Measurements from ENCODE around the gene ALOX12B. TPM values are rescaled to one million over a fixed set of nuclear protein-coding genes. Genes with fewer than 3 reads are reported as not detected.

The ALOX12B gene
- total RNA-seq, 1 donor from 2014 or later: 1.7 TPM

GRCh38 chr17:8118769-8119580, 31.5 kb upstream of the ALOX12B start:
- H3K27ac Mint-ChIP-seq (ENCODE audit: unreplicated experiment): peak overlapping the region; percentile 88
- peak; percentile 78 for TF ChIP-seq CTCF (IDR thresholded peaks at IDR 0.05; ENCODE audit: unreplicated experiment)
- peak overlapping the region; percentile 93 for H3K4me3 Mint-ChIP-seq (ENCODE audit: unreplicated experiment)
- peaks cover 18% of the 10 kb centered on the region for H3K36me3 Mint-ChIP-seq (ENCODE audit: low read depth, unreplicated experiment)
- H3K9me3 Mint-ChIP-seq (ENCODE audit: unreplicated experiment): no peaks in the 10 kb centered on the region
- peaks cover 41% of the 10 kb centered on the region for H3K4me1 Mint-ChIP-seq (ENCODE audit: unreplicated experiment)
- H3K27me3 Mint-ChIP-seq (ENCODE audit: unreplicated experiment): peaks cover 46% of the 10 kb centered on the region
- DNase-seq (ENCODE audit: low spot score): peak; percentile 87

- Mint-ChIP-seq H3K27ac (ENCODE audit: unreplicated experiment) (peak within 1 kb of the TSS; percentile 88), H3K4me1 (ENCODE audit: unreplicated experiment) (peaks cover 35% of the 10 kb centered on the region), H3K36me3 (ENCODE audit: low read depth, unreplicated experiment) (peaks cover 18% of the 10 kb centered on the region), H3K9me3 (ENCODE audit: unreplicated experiment) (no peaks in the 10 kb centered on the region), H3K27me3 (ENCODE audit: unreplicated experiment) (peaks cover 43% of the 10 kb centered on the region), H3K4me3 (ENCODE audit: unreplicated experiment) (peak within 1 kb of the TSS; percentile 93)
- no peak for DNase-seq (ENCODE audit: low spot score)
- TF ChIP-seq CTCF (IDR thresholded peaks at IDR 0.05; ENCODE audit: unreplicated experiment): no peak
Measured at GRCh38 chr17:8117980-8118768, 30.7 kb upstream of the ALOX12B start, which contains the start of gene ALOXE3. ALOXE3 (minus strand) TSS chr17:8118514; CDS start chr17:8117990, 524 bp downstream.

- no peaks in the 10 kb centered on the region for H3K9me3 Mint-ChIP-seq (ENCODE audit: unreplicated experiment)
- no peak for TF ChIP-seq CTCF (IDR thresholded peaks at IDR 0.05; ENCODE audit: unreplicated experiment)
- H3K27me3 Mint-ChIP-seq (ENCODE audit: unreplicated experiment): peaks cover 39% of the 10 kb centered on the region
- DNase-seq (ENCODE audit: low spot score): no peak
- peak overlapping the region; percentile 93 for H3K4me3 Mint-ChIP-seq (ENCODE audit: unreplicated experiment)
- no peak overlapping the region for H3K27ac Mint-ChIP-seq (ENCODE audit: unreplicated experiment)
- H3K36me3 Mint-ChIP-seq (ENCODE audit: low read depth, unreplicated experiment): peaks cover 18% of the 10 kb centered on the region
- peaks cover 29% of the 10 kb centered on the region for H3K4me1 Mint-ChIP-seq (ENCODE audit: unreplicated experiment)
Measured at GRCh38 chr17:8117367-8117979, 30.0 kb upstream of the ALOX12B start.

GRCh38 chr17:8116776-8117175, 29.3 kb upstream of the ALOX12B start:
- peaks cover 37% of the 10 kb centered on the region for H3K27me3 Mint-ChIP-seq (ENCODE audit: unreplicated experiment)
- no peak overlapping the region for H3K4me3 Mint-ChIP-seq (ENCODE audit: unreplicated experiment)
- H3K27ac Mint-ChIP-seq (ENCODE audit: unreplicated experiment): no peak overlapping the region
- H3K9me3 Mint-ChIP-seq (ENCODE audit: unreplicated experiment): no peaks in the 10 kb centered on the region
- peaks cover 27% of the 10 kb centered on the region for H3K4me1 Mint-ChIP-seq (ENCODE audit: unreplicated experiment)
- DNase-seq (ENCODE audit: low spot score): no peak
- H3K36me3 Mint-ChIP-seq (ENCODE audit: low read depth, unreplicated experiment): peaks cover 18% of the 10 kb centered on the region
- no peak for TF ChIP-seq CTCF (IDR thresholded peaks at IDR 0.05; ENCODE audit: unreplicated experiment)

All from endothelial cell (in vitro differentiated cells).